Activated naive CD4-positive, alpha-beta T cell treated with anti-CD3 and anti-CD28 coated beads, Interleukin-2, amount 50 U/mL, for 72 hours (primary cell): ENCODE measurements around the gene ZNF701. TPM values are rescaled to one million over a fixed set of nuclear protein-coding genes. Genes with fewer than 3 reads are reported as not detected.
"Not testable (repeated sequence)": the region's sequence is repeated elsewhere in the genome, so short reads cannot be mapped to it uniquely, and the experiment has no call there.

Experiments used
- ATAC-seq, 2 donors: fragments of 150-1000 bp; cut with Tn5 transposase; 2 replicates each; pipeline ENCODE4 v1.10.0; 2021; ENCODE audit warnings: mild to moderate bottlenecking in 2 of 2, moderate library complexity in 2 of 2
- DNase-seq, 2 donors: peaks; one replicate each; pipeline ENCODE4 v3.0.0; 2021 to 2022; ENCODE audit warnings: low spot score in 2 of 2
- H3K27ac Mint-ChIP-seq, 2 donors: one replicate each; pipeline ENCODE4 v1.8.0; 2022; ENCODE audit warnings: mild to moderate bottlenecking in 2 of 2, mixed read lengths in 2 of 2
- H3K36me3 Mint-ChIP-seq, 2 donors: one replicate each; pipeline ENCODE4 v1.8.0; 2022; ENCODE audit warnings: mixed read lengths in 2 of 2
- H3K9me3 Mint-ChIP-seq, 2 donors: one replicate each; pipeline ENCODE4 v1.8.0; 2022; ENCODE audit warnings: mixed read lengths in 2 of 2
- total RNA-seq, 2 donors: library from RNA; stranded (reverse); gene quantifications; one replicate each; pipeline ENCODE4 v1.2.3, GENCODE V29; 2022

ZNF701 gene
- total RNA-seq, 2 donors from 2014 or later = 18.7 to 26.4 TPM

GRCh38 chr19:52601025-52601973, 31.2 kb downstream of the ZNF701 start:
- H3K9me3 Mint-ChIP-seq = peaks cover 25 to 39% of the 10 kb centered on the region in 2 donors
- peaks cover 40 to 79% of the 10 kb centered on the region in 2 donors for H3K36me3 Mint-ChIP-seq
- ATAC-seq = peak; percentile 98 to 99

GRCh38 chr19:52601974-52602366, 31.9 kb downstream of the ZNF701 start:
- not testable (repeated sequence) for ATAC-seq, DNase-seq
- Mint-ChIP-seq H3K9me3 (peaks cover 18 to 39% of the 10 kb centered on the region in 2 donors), H3K27ac (peak overlapping the region; percentile 81 to 86), H3K36me3 (peaks cover 39 to 78% of the 10 kb centered on the region in 2 donors)

More at GRCh38 chr19:52601025-52601973, 31.2 kb downstream of the ZNF701 start:
- peak overlapping the region; percentile 81 to 86 for H3K27ac Mint-ChIP-seq
- DNase-seq = peak; percentile 88 to 93

- ATAC-seq (no peak), DNase-seq (no peak)
- H3K9me3 Mint-ChIP-seq = peaks cover 10 to 31% of the 10 kb centered on the region in 2 donors
- H3K27ac Mint-ChIP-seq = no peak overlapping the region
- peaks cover 32 to 73% of the 10 kb centered on the region in 2 donors for H3K36me3 Mint-ChIP-seq
Observed at GRCh38 chr19:52602941-52603340, 32.9 kb downstream of the ZNF701 start.

GRCh38 chr19:52603558-52604207, 33.6 kb downstream of the ZNF701 start:
- H3K36me3 Mint-ChIP-seq = peaks cover 34 to 70% of the 10 kb centered on the region in 2 donors
- H3K9me3 Mint-ChIP-seq = peaks cover 10 to 31% of the 10 kb centered on the region in 2 donors
- DNase-seq (no peak), ATAC-seq (no peak)
- H3K27ac Mint-ChIP-seq = no peak overlapping the region

GRCh38 chr19:52613299-52613906, 43.3 kb downstream of the ZNF701 start:
- ATAC-seq = no peak
- no peak for DNase-seq
- Mint-ChIP-seq H3K9me3 (peaks cover 28 to 34% of the 10 kb centered on the region in 2 donors), H3K27ac (no peak overlapping the region), H3K36me3 (peaks cover 21 to 76% of the 10 kb centered on the region in 2 donors)

- Mint-ChIP-seq H3K9me3 (peaks cover 23 to 26% of the 10 kb centered on the region in 2 donors), H3K27ac (no peak overlapping the region), H3K36me3 (peaks cover 0 to 55% of the 10 kb centered on the region in 2 donors)
- ATAC-seq = no peak
- DNase-seq = no peak
Observed at GRCh38 chr19:52621376-52621775, 51.3 kb downstream of the ZNF701 start.

- ATAC-seq (no peak), DNase-seq (no peak)
- Mint-ChIP-seq H3K9me3 (peaks cover 16 to 19% of the 10 kb centered on the region in 2 donors), H3K27ac (no peak overlapping the region), H3K36me3 (peaks cover 0 to 46% of the 10 kb centered on the region in 2 donors)
Observed at GRCh38 chr19:52622261-52622660, 52.2 kb downstream of the ZNF701 start.

- H3K27ac Mint-ChIP-seq = no peak overlapping the region
- no peak for ATAC-seq
- peaks cover 44% of the 10 kb centered on the region in 2 donors for H3K36me3 Mint-ChIP-seq
- H3K9me3 Mint-ChIP-seq = peaks cover 23 to 40% of the 10 kb centered on the region in 2 donors
- DNase-seq = no peak
Observed at GRCh38 chr19:52626915-52627314, 56.8 kb downstream of the ZNF701 start.

GRCh38 chr19:52627441-52627840, 57.4 kb downstream of the ZNF701 start:
- not testable (repeated sequence) for ATAC-seq, H3K27ac Mint-ChIP-seq, DNase-seq
- peaks cover 39 to 49% of the 10 kb centered on the region in 2 donors for H3K36me3 Mint-ChIP-seq
- H3K9me3 Mint-ChIP-seq = peaks cover 20 to 38% of the 10 kb centered on the region in 2 donors

GRCh38 chr19:52635786-52636570, 65.9 kb downstream of the ZNF701 start:
- ATAC-seq = no peak
- H3K27ac Mint-ChIP-seq = peak overlapping the region in 1 of 2 donors; percentile 77
- H3K36me3 Mint-ChIP-seq = peaks cover 16 to 73% of the 10 kb centered on the region in 2 donors
- H3K9me3 Mint-ChIP-seq = peaks cover 10 to 40% of the 10 kb centered on the region in 2 donors
- no peak for DNase-seq

Other genes with a start within 250 kb of the ZNF701 start
- 1 to 10 TPM in 1 of 2 donors, under 1 TPM in 1; 0.58 to 1.1 TPM for gene ZNF610, start 234.0 kb upstream of the ZNF701 start, total RNA-seq
- gene ZNF880, start 200.4 kb upstream of the ZNF701 start, total RNA-seq = 1 to 10 TPM; 8.5 to 9.6 TPM
- gene ZNF528, start 172.4 kb upstream of the ZNF701 start, total RNA-seq = 1 to 10 TPM; 4.8 to 6.7 TPM
- not detected for gene ZNF534, start 141.1 kb upstream of the ZNF701 start, total RNA-seq
- under 1 TPM; 0.47 to 0.57 TPM for gene ZNF578, start 116.7 kb upstream of the ZNF701 start, total RNA-seq
- 10 to 100 TPM; 22.5 to 32.7 TPM for gene ZNF808, start 42.6 kb upstream of the ZNF701 start, total RNA-seq
- gene ZNF83, start 68.1 kb downstream of the ZNF701 start, total RNA-seq = 10 to 100 TPM; 37.0 to 49.9 TPM
- gene ZNF611, start 164.8 kb downstream of the ZNF701 start, total RNA-seq = 10 to 100 TPM; 17.5 to 19.7 TPM
- 1 to 10 TPM; 4.1 to 9.6 TPM for gene ZNF600, start 216.5 kb downstream of the ZNF701 start, total RNA-seq